ENCODE measurements around the gene KY. TPM values are rescaled to one million over a fixed set of nuclear protein-coding genes. Genes with fewer than 3 reads are reported as not detected.
"Not testable (repeated sequence)": the region's sequence is repeated elsewhere in the genome, so short reads cannot be mapped to it uniquely, and the experiment has no call there.

KY gene
- total and polyA plus RNA-seq, 2 of the 13 experiments (the other 11 are each of a cell fraction or from before 2014, with no cell fraction given), result not detected

DNA sequence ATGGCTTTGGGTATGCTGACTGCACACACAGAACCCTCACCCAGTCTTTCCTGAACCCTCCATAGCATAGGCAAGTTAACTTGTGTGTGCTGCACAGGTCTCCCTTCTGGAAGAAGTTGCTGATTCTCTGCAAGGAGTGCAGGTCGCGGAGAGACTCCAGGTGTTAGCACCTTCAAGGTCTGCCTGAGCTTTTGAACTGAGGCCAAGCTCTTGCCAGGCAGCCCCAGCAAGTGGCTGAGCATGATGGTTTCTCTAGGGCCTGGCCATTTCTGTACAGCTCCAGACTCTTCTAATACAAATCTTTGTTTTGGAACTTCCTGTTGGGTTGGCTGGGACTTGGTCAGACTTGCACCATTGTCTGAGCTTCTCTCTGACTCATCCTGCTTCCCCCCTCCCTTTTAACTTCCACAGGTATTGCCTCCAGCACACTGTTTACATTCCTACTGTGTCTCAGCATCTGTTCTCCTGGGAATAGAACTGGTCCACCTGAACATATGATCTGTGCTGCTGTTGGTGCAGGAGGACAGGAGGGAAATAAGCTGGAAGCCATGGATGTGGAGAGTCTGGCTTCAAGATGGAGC is 53.3 kb downstream of the KY start:
- no CpG with 5 or more reads among the region's 2 CpGs for WGBS (ENCODE audit: low lambda C conversion rate)
- no peaks in the 10 kb centered on the region for H3K4me1 ChIP-seq (ENCODE audit: insufficient read depth, low read length)
- no peaks in the 10 kb centered on the region for H4K20me1 ChIP-seq (ENCODE audit: insufficient read depth, low read length)
- ATAC-seq (peak; percentile 28; the same call in 1 of the 3 replicates), FAIRE-seq (no peak), DNase-seq (ENCODE audit: low spot score) (peak; percentile 11)
- H2AFZ ChIP-seq (ENCODE audit: low read length), result no peak overlapping the region
- peaks cover 1 to 39% of the 10 kb centered on the region in 2 experiments; a peak in 2 of 5 replicates for H3K27me3 ChIP-seq (ENCODE audit: control insufficient read depth in 1 of 2, insufficient read depth in 2 of 2, low read length in 2 of 2)
- ChIA-PET POLR2A (no interaction called here), CTCF (ENCODE audit: low intra/inter-chr PET ratio, low total read pairs) (no interaction called here)
- intact Hi-C loops (cut with micrococcal nuclease; ENCODE audit: unreplicated experiment), result no loop called here
- H3K9me3 ChIP-seq (ENCODE audit: low read length), result no peaks in the 10 kb centered on the region
- no peaks in the 10 kb centered on the region for H3K79me2 ChIP-seq (ENCODE audit: insufficient read depth, low read length)
- H3K4me2 ChIP-seq (ENCODE audit: low read depth, low read length), result no peak overlapping the region
- no TSS peak for BruUV-seq (replicated peaks)
- no peaks in the 10 kb centered on the region for H3K36me3 ChIP-seq (replicated peaks in 1 of 2; ENCODE audit: control insufficient read depth in 1 of 2, insufficient read depth in 2 of 2, low read length in 2 of 2)
- H3K27ac ChIP-seq (ENCODE audit: extremely low read length, insufficient read depth, low read length), result no peak overlapping the region
- TF ChIP-seq FLYWCH1 (CRISPR knock-in tag; IDR thresholded peaks at IDR 0.05), result no peak
- peak; percentile 26 for TF ChIP-seq TEAD3 (CRISPR knock-in tag; optimal IDR thresholded peaks at IDR 0.05; ENCODE audit: borderline replicate concordance)
- peak; percentile 38 for TF ChIP-seq FOSL2 (CRISPR knock-in tag; IDR thresholded peaks at IDR 0.05)
- in situ Hi-C loops (cut with HindIII; ENCODE audit: extremely low pct_ligation_motif_present, low pct_unique_long_range_greater_than_20kb), result no loop called here
- H3K9ac ChIP-seq (ENCODE audit: insufficient read depth, low read depth, low read length), result no peak overlapping the region
- H3K4me3 ChIP-seq (replicated peaks in 1 of 3; ENCODE audit: insufficient read depth in 1 of 3, low read depth in 2 of 3, low read length in 3 of 3), result no peak overlapping the region

DNA sequence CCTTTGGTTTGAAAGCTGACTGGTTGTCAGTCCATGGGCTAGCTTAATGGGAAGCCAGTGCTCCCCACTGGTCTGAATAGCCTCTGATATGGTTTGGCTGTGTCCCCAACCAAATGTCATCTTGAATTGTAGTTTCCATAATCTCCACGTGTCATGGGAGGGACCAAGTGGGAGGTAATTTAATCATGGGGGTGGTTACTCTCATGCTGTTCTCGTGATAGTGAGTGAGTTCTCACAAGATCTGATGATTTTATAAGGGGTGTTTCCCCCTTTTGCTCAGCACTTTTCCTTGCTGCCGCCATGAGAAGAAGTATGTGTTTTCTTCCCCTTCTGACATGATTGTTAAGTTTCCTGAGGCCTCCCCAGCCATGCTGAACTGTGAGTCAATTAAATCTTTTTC is 55.8 kb downstream of the KY start:
- H3K79me2 ChIP-seq (ENCODE audit: insufficient read depth, low read length); H3K4me1 ChIP-seq (ENCODE audit: insufficient read depth, low read length); POLR2A ChIA-PET; H3K4me2 ChIP-seq (ENCODE audit: low read depth, low read length); H3K4me3 ChIP-seq (replicated peaks in 1 of 3; ENCODE audit: insufficient read depth in 1 of 3, low read depth in 2 of 3, low read length in 3 of 3); intact Hi-C loops (cut with micrococcal nuclease; ENCODE audit: unreplicated experiment); H3K36me3 ChIP-seq (replicated peaks in 1 of 2; ENCODE audit: control insufficient read depth in 1 of 2, insufficient read depth in 2 of 2, low read length in 2 of 2); DNase-seq (ENCODE audit: low spot score); CTCF ChIA-PET (ENCODE audit: low intra/inter-chr PET ratio, low total read pairs); ATAC-seq; H4K20me1 ChIP-seq (ENCODE audit: insufficient read depth, low read length); FAIRE-seq; H2AFZ ChIP-seq (ENCODE audit: low read length); in situ Hi-C loops (cut with HindIII; ENCODE audit: extremely low pct_ligation_motif_present, low pct_unique_long_range_greater_than_20kb); H3K27ac ChIP-seq (ENCODE audit: extremely low read length, insufficient read depth, low read length); BruUV-seq (replicated peaks); H3K9ac ChIP-seq (ENCODE audit: insufficient read depth, low read depth, low read length); H3K9me3 ChIP-seq (ENCODE audit: low read length): not testable (repeated sequence)
- WGBS (ENCODE audit: low lambda C conversion rate), result 0% methylated on average over 2 of the region's 3 CpGs
- H3K27me3 ChIP-seq (ENCODE audit: control insufficient read depth in 1 of 2, insufficient read depth in 2 of 2, low read length in 2 of 2), result peaks cover 1 to 32% of the 10 kb centered on the region in 2 experiments; a peak in 2 of 5 replicates
